Stomach (tissue), 9 donors: ENCODE data around the gene CCNYL1. TPM values are rescaled to one million over a fixed set of nuclear protein-coding genes. Genes with fewer than 3 reads are reported as not detected.

ENCODE experiments used
- DNase-seq, 2 donors: peaks; one replicate each; pipeline versions ENCODE4 v3.0.0 to v3.0.0-alpha.2; 2013 to 2019
- H3K27ac ChIP-seq, 5 donors: fragments of 200-600 bp in 4 of 5; sonication (generic) in 4 of 5; one replicate each; pipeline ENCODE4 v1.5.1; 2013 to 2019; ENCODE audit warnings: mild to moderate bottlenecking in 1 of 5, moderate library complexity in 1 of 5
- H3K27me3 ChIP-seq, 3 donors: fragments of 200-600 bp; sonication (generic); one replicate each; pipeline ENCODE4 v1.5.1; 2017 to 2019; ENCODE audit warnings: mixed run types in 1 of 3
- H3K36me3 ChIP-seq, 4 donors: fragments of 200-600 bp; sonication (generic); 1 replicate in 3 of 4; 2 replicates in 1 of 4; pipeline ENCODE4 v1.5.1; 2016 to 2019
- H3K4me1 ChIP-seq, 4 donors: fragments of 200-600 bp; sonication (generic); one replicate each; pipeline ENCODE4 v1.5.1; 2016 to 2019
- H3K4me3 ChIP-seq, 4 donors: fragments of 200-600 bp; sonication (generic) in 3 of 4; one replicate each; pipeline ENCODE4 v1.5.1; 2016 to 2019; ENCODE audit warnings: mild to moderate bottlenecking in 1 of 4
- H3K9me3 ChIP-seq, 4 donors: fragments of 200-600 bp; sonication (generic); one replicate each; pipeline ENCODE4 v1.5.1; 2016 to 2019
- CTCF ChIP-seq, 7 experiments: fragments of 450-650 bp in 4 of 7; fragments of 200-600 bp in 3 of 7; sonication (generic) in 3 of 7; IDR thresholded peaks; one replicate each; pipeline ENCODE4 v1.5.1; 2016 to 2019; ENCODE audit warnings: antibody characterized with exemption in 7 of 7, control low read depth in 2 of 7, mild to moderate bottlenecking in 1 of 7
- EP300 ChIP-seq: sonication (generic); formaldehyde crosslinking; IDR thresholded peaks from one replicate; pipeline ENCODE4 v1.6.1; 2017; ENCODE audit warnings: antibody characterized with exemption
- POLR2A ChIP-seq, 4 donors: fragments of 450-650 bp; IDR thresholded peaks; one replicate each; pipeline ENCODE4 v1.6.1; 2016; ENCODE audit warnings: antibody characterized with exemption in 4 of 4, control low read depth in 2 of 4, mild to moderate bottlenecking in 1 of 4, moderate library complexity in 1 of 4
- POLR2AphosphoS5 ChIP-seq, 3 donors: sonication (generic); formaldehyde crosslinking; IDR thresholded peaks; one replicate each; pipeline ENCODE4 v1.6.1; 2016; ENCODE audit warnings: antibody characterized with exemption in 3 of 3
- WGBS, 5 donors: extraction: QIAGEN DNeasy Blood & Tissue Kit in 3 of 5; methylation state at CpG; one replicate each; pipeline versions ENCODE4 v1.1.5 to v1.1.7; 2013 to 2018; 5-methylcytosine and 5-hydroxymethylcytosine counted together
- intact Hi-C: fragments of 100-400 bp; cut with DNase I; formaldehyde crosslinking; loops from one replicate; pipeline ENCODE4 v1.15.1; 2023; ENCODE audit warnings: low total_unique reads
- polyA plus RNA-seq, 3 donors: library from polyadenylated mRNA; stranded (reverse); fragments of 200-250 nt; gene quantifications; one replicate each; pipeline ENCODE4 v1.2.3, GENCODE V29; 2013
- total RNA-seq, 5 donors: library from RNA; depleted of rRNA; stranded (reverse); fragments of >200 nt; gene quantifications; one replicate each; pipeline versions ENCODE4 v1.1.0 to v1.2.3, GENCODE V29; 2014 to 2016
- donor health status: healthy with polysubstance abuse.
- donor health status: Bipolar disorder and iron deficiency.
- donor health status: healthy.

Gene CCNYL1
- total and polyA plus RNA-seq, 8 donors: 4.2 to 29.8 (median 11.2) TPM

DNA sequence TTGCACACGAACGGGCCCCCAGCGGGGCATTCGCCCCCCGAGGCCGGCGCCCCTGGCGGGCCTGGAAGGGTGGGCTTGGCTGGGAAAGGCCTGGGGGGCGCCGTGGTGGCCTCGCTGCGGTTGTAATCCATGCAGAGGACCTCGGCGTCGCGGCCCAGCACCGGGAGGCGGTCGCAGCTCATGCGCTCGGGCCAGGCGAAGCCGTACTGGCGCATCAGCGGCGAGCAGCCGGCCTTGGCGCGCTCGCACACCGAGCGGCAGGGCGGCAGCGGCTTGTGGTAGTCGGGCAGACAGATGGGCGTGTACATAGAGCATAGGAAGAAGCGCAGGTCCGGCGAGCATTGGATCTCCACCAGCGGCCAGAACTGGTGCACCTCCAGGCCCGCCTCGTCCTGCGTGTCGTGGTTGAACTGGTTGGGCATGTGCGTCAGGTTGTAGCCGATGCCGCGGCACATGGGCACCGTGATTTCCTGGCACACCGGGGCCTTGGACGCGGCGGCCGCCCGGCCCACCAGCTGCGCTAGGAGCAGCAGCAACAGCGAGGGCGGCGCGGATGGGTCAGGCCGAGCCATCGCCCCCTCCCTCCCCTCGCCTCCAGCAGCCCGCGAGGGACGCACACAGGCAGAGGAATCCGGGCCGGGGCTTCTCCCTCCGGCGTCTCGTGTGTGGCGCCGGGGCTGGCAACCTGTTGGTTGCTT, 56.9 kb downstream of the CCNYL1 start:
- DNase-seq: peak; percentile 69 to 72
- Histone ChIP-seq H3K36me3 (peaks cover 8 to 32% (median 21%) of the 10 kb centered on the region in 4 donors), H3K27ac (peak overlapping the region; percentile 92 to 98 (median 94)), H3K27me3 (no peaks in the 10 kb centered on the region), H3K4me1 (peaks cover 33 to 71% (median 61%) of the 10 kb centered on the region in 4 donors), H3K4me3 (peak overlapping the region; percentile 72 to 91 (median 84)), H3K9me3 (no peaks in the 10 kb centered on the region)
- 1 to 10% (median 1%) methylated on average over 2 to 73 of the region's 73 CpGs for WGBS, 5 donors
- no peak for TF ChIP-seq EP300
- TF ChIP-seq CTCF (IDR thresholded peaks at IDR 0.05): no peak
- TF ChIP-seq POLR2AphosphoS5 (IDR thresholded peaks at IDR 0.05): peak in 1 of 3 donors; percentile 22
- intact Hi-C loops: no loop called here

DNA sequence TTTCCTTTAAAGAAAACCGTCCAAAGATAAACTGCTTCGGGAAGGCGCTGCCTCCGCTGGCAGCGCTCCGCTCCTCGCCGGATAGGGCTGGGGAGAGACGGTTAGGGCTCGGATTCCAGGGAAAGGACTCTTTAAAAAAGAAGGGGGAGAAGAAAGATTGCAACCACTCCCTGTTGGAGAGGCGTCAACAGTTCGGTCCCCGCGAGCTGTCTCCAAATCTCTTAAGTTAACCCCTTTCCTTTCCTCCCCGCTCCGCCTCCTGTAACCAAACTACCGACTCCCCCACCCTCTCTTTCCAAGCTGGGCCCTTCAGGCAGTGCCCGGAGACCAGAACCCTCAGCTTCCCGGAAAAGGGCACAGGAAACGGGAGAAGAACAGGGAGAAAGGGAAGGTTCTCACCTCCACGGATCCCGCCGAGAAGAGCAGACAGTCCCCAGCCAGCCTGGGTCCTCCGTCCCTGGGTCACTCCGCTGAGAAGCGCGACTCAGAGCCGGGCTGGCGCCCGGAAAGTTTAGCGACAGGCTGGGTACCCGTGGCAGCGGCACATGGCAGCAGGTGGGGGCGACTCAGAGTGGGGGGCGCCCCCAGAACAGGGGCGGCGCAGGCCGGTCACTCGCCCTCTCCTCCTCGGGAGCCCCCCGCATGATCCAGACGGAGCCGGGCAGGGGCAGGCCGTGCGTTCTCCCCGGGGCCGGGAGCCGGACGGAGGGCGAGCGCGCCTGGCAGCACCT, 57.6 kb downstream of the CCNYL1 start:
- peaks cover 8 to 25% (median 15%) of the 10 kb centered on the region in 4 donors for H3K36me3 ChIP-seq
- no peaks in the 10 kb centered on the region for H3K9me3 ChIP-seq
- peaks cover 26 to 64% (median 55%) of the 10 kb centered on the region in 4 donors for H3K4me1 ChIP-seq
- no peaks in the 10 kb centered on the region for H3K27me3 ChIP-seq
- intact Hi-C loops: no loop called here
- WGBS, 5 donors: 0 to 1% (median 1%) methylated on average over 23 to 52 of the region's 52 CpGs
- DNase-seq: peak in 1 of 2 donors; percentile 62
- H3K4me3 ChIP-seq: peak overlapping the region; percentile 72 to 91 (median 84)
- peak overlapping the region; percentile 92 to 98 (median 94) for H3K27ac ChIP-seq
- TF ChIP-seq POLR2AphosphoS5 (IDR thresholded peaks at IDR 0.05): no peak
- TF ChIP-seq EP300: no peak
- no peak for TF ChIP-seq POLR2A (IDR thresholded peaks at IDR 0.05)
- no peak for TF ChIP-seq CTCF (IDR thresholded peaks at IDR 0.05)

- H3K4me3 ChIP-seq: peak overlapping the region; percentile 72 to 91 (median 84)
- peak in 1 of 2 donors; percentile 46 for DNase-seq
- intact Hi-C loops: no loop called here
- no peaks in the 10 kb centered on the region for H3K9me3 ChIP-seq
- WGBS, 5 donors: 36 to 60% (median 51%) methylated on average over 43 to 50 of the region's 50 CpGs
- H3K36me3 ChIP-seq: peaks cover 8 to 20% (median 11%) of the 10 kb centered on the region in 4 donors
- peaks cover 18 to 52% (median 44%) of the 10 kb centered on the region in 4 donors for H3K4me1 ChIP-seq
- H3K27ac ChIP-seq: peak overlapping the region; percentile 92 to 98 (median 94)
- no peaks in the 10 kb centered on the region for H3K27me3 ChIP-seq
- no peak for TF ChIP-seq CTCF (IDR thresholded peaks at IDR 0.05)
- no peak for TF ChIP-seq POLR2AphosphoS5 (IDR thresholded peaks at IDR 0.05)
- TF ChIP-seq EP300: no peak
- no peak for TF ChIP-seq POLR2A (IDR thresholded peaks at IDR 0.05)
Measured at GRCh38 chr2:207770602-207771404, 59.4 kb downstream of the CCNYL1 start.

DNA sequence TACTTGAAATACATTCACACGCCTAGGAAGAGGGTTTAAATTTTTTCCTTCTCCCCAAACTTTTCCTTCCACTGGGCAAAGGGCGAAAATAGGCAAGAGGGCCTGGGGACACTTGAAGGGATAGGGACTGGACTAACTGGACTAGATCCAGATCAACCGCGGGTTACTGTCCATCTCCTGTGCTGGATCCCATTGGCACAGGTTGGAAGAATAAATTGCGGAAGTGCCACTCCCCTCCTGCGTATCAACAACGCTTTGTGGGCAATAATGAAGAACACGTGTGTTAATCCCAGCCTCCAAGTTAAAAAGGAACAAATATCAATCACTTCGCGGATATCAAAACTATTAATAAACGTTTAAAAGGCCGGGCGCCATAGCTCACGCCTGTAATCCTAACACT, 60.0 kb downstream of the CCNYL1 start:
- Histone ChIP-seq H3K36me3 (peaks cover 8 to 18% (median 11%) of the 10 kb centered on the region in 4 donors), H3K27me3 (no peaks in the 10 kb centered on the region), H3K27ac (peak overlapping the region in 3 of 5 donors; percentile 93 to 96 (median 94)), H3K4me3 (no peak overlapping the region), H3K9me3 (no peaks in the 10 kb centered on the region), H3K4me1 (peaks cover 18 to 48% (median 38%) of the 10 kb centered on the region in 4 donors)
- no peak for DNase-seq
- no peak for TF ChIP-seq POLR2AphosphoS5 (IDR thresholded peaks at IDR 0.05)
- TF ChIP-seq EP300: no peak
- no peak for TF ChIP-seq CTCF (IDR thresholded peaks at IDR 0.05)
- no peak for TF ChIP-seq POLR2A (IDR thresholded peaks at IDR 0.05)
- intact Hi-C loops: no loop called here
- WGBS, 5 donors: 80 to 91% (median 88%) methylated on average over 14 of the region's 14 CpGs
